Activated CD8-positive, alpha-beta memory T cell treated with anti-CD3 and anti-CD28 coated beads, Interleukin-2, amount 50 U/mL, for 24 hours (primary cell): ENCODE measurements around the gene LAMP5.

ENCODE experiments used
- DNase-seq: peaks from one replicate; pipeline ENCODE4 v3.0.0-alpha.2; 2020; ENCODE audit errors: extremely low read depth

LAMP5 gene

GRCh38 chr20:9514461-9515213 lies at the start of gene LAMP5:
Gene LAMP5 (plus strand): TSS chr20:9514590. CDS start chr20:9514853, 263 bp downstream.
- DNase-seq: no peak

GRCh38 chr20:9467995-9468394 lies 46.4 kb upstream of the LAMP5 start:
- no peak for DNase-seq

GRCh38 chr20:9474835-9475415 lies 39.5 kb upstream of the LAMP5 start:
- no peak for DNase-seq

- DNase-seq: no peak
These were observed 38.9 kb upstream of the LAMP5 start for GRCh38 chr20:9475456-9475855.

- DNase-seq: no peak
These were observed 38.2 kb upstream of the LAMP5 start for GRCh38 chr20:9476174-9476573.

DNA sequence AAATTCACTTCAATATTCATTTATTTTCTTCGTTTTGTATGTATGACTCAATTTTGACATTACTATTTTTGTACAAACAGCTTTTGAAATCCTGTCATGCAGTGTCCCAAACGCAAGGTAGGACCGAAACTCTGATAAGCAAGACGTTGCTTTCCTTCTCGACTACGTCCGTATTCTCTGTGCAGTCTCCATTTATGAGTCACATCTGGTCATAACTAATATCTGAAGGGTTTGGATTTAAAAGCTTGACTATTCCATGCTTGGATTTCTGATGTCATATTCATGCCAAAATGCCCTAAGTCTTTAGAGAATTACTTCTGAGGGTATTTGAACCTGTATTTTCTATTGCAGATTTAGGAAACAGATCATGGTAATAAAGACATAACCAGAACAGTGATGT lies 37.8 kb upstream of the LAMP5 start:
- DNase-seq: no peak

GRCh38 chr20:9478771-9479170 lies 35.6 kb upstream of the LAMP5 start:
- no peak for DNase-seq

- DNase-seq: no peak
These were observed 34.3 kb upstream of the LAMP5 start for GRCh38 chr20:9480066-9480465.

DNA sequence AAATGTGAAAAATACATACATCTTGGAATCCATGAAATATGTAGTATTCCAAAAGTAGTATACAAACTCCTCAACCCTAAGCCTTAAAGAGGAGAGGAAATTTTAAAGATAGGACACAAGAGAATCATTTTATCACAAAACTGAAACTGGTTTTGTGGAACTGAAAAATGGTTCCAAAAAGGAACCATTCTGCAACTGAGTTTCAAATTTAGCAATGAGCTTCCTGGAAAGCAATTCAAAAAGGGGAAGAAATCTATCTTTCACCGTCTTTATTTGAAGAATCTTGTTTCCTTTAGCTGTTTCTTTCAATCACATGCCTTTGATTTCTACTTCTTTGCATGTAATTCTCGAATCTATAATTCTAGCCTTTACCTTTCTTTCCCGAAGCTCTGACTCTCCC lies 32.2 kb upstream of the LAMP5 start:
- DNase-seq: no peak

GRCh38 chr20:9483131-9483530 lies 31.3 kb upstream of the LAMP5 start:
- no peak for DNase-seq

DNA sequence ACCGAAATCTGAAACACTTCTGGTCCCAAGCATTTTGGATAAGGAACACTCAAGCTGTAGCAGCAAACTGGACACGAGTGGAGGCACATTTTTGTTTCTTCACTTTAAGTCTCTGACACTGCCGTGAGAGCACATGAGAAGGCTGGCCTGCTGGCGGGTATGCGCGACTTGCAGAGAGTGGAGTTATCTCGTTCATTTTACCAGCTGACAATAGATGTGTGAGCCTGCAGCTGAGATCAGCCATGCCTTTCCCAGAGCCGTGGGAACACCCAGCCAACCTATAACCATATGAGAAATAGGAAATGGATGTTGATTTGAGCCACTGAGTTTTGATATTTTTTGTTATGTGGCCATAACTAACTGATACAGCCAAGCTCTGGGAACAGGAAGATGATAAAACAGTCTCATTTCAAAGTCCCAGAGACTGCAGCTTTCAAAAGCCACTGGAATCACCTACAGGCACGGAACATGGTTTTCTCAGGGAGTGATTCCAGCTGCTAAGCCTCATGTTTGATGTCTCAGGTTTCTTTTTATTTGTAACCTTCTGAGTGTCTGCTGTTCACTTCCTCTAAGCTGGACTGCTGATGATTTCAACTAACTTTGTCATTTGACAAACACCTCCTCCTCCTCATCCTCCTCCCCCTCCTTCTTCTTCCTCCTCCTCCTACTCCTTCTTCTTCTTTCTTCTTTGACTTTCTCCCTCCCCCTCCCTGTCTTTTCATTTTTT lies 28.6 kb upstream of the LAMP5 start:
- DNase-seq: no peak

DNA sequence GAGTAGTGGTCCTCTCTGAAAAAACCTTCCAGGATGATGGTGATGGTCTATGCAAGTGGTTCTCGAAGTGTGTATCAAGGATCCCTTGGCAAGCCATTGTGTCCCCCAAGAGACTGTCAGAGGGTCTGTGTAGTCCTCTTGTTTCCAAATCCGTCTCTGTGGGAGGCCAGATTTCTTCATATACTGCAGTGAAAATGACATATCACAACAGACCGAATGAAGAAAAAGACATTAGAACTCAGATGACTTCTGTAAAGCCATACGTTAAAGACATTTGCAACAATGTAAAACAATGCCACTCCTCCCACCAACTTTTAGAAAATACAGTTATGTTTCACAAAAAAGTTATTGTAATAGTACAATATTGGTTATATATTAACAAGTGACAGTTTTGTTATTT lies 27.2 kb upstream of the LAMP5 start:
- no peak for DNase-seq

DNA sequence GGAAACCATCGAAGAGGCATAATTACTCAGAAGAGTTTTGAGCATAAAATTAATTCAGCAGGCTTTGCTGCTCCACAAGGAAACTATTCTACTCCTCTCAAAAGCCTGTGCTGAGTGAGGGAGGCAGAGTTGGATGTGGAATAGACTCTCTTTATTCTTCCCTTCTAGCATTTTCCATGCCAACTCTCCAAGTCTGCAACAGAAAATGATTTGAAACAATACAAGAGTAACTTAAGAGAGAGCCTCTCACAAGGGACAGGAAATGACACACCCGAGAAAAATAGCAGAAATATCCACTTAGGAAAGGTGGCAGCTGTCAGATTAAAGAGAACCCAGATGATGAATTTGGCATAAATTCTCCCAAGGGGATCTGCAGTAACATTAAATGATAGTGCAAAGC lies 26.3 kb upstream of the LAMP5 start:
- DNase-seq: no peak

- no peak for DNase-seq
These were observed 24.2 kb upstream of the LAMP5 start for GRCh38 chr20:9490161-9490560.

GRCh38 chr20:9490631-9491030 lies 23.8 kb upstream of the LAMP5 start:
- DNase-seq: no peak

- DNase-seq: no peak
These were observed 23.1 kb upstream of the LAMP5 start for GRCh38 chr20:9491324-9491723.

DNA sequence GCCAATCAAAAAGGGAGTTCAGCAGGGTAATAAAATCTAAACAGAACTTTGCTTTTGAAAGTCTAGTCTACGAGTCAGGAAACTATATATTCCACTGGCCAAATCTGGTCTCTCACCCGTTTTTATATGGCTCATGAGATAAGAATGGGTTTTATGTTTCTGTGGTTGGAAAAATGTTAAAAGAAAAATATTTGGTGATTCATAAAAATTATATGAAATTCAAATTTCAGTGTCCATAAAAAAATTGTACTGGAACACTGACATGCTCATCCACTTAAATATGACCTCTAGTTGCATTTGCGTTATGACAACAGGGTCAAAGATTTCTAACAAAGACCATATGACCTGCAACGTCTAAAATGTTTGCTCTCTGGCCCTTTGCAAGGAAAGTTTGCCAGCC lies 22.3 kb upstream of the LAMP5 start:
- DNase-seq: no peak

GRCh38 chr20:9493803-9494202 lies 20.6 kb upstream of the LAMP5 start:
- no peak for DNase-seq

GRCh38 chr20:9495701-9496100 lies 18.7 kb upstream of the LAMP5 start:
- no peak for DNase-seq

DNA sequence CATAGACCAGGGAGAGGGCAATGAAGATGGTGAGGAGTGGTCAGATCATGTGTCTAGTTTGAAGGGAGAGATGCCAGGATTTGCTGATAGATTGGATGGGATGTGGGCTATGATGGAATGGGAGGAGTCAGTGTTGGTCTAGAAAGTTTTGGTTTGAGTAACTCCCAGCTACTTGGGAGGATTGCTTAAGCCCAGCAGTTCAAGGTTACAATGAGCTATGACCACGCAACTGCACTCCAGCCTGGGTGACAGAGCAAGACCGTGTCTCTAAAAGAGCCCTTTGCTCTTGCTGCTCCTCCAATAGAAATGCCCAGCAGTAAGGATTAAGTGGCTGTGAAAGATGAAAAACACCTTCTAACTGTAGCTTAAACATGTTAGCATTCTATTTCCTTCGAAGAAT lies 18.2 kb upstream of the LAMP5 start:
- DNase-seq: no peak

DNA sequence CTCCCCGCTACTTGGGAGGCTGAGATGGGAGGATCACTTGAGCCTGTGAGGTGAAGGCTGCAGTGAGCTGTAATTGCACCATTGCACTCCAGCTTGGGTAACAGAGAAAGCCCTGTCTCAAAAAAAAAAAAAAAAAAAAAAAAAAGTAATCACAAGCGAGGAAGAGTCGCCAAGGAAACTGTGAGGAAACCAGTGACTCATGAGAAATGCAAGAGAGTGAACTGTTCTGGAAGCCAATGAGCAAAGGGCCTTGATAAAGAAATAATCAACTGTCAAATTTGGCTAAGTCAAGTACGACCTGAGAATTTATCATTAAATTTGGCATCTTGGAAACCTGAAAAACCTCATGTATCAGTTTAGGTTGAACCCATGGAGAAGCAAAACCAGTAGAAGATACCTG lies 16.1 kb upstream of the LAMP5 start:
- DNase-seq: no peak

GRCh38 chr20:9499126-9499899 lies 15.1 kb upstream of the LAMP5 start:
- no peak for DNase-seq
